Measurements from ENCODE around the gene C7orf25.

C7orf25 gene

GRCh38 chr7:42926204-42926603 lies 14.3 kb upstream of the C7orf25 start:
- H3K9me2 ChIP-seq (replicated peaks; ENCODE audit: insufficient read depth, low read length) = no peaks in the 10 kb centered on the region
- peaks cover 29% of the 10 kb centered on the region for H4K20me1 ChIP-seq (ENCODE audit: insufficient read depth, low read length)

DNA sequence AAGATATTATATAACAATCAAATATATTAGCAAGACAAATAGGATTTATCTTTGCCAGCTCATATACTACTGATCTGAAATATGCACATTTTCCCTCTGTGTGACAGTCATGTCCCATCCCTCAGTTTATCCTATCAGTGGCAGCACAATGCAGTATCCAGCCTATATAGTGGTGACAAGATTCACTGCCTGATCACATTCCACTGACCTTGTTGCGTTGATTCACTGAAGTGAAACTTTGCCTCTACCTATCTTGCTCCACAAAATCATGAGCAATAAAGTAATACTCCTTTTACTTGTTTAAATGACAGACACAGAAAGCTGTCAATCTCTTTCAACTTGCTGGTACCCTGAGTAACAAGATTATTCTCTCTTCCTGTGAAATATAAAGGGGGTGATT lies 13.8 kb upstream of the C7orf25 start:
- no peak for DNase-seq
- no peak overlapping the region for H3K9ac ChIP-seq (ENCODE audit: low read length)
- H3K27me3 ChIP-seq (replicated peaks; ENCODE audit: insufficient read depth, low read length) = no peaks in the 10 kb centered on the region
- H3K4me2 ChIP-seq (ENCODE audit: low read depth, low read length) = no peak overlapping the region
- H3K27ac ChIP-seq (ENCODE audit: low read length) = no peak overlapping the region
- H2AFZ ChIP-seq (ENCODE audit: low read length) = no peak overlapping the region
- no peaks in the 10 kb centered on the region for H3K9me2 ChIP-seq (replicated peaks; ENCODE audit: insufficient read depth, low read length)
- H3K4me1 ChIP-seq (ENCODE audit: low read length) = peaks cover 40% of the 10 kb centered on the region
- no peaks in the 10 kb centered on the region for H3K9me3 ChIP-seq (replicated peaks; ENCODE audit: insufficient read depth, low read length)
- no peaks in the 10 kb centered on the region for H3F3A ChIP-seq (ENCODE audit: insufficient read depth, low read length)
- H3K79me2 ChIP-seq (ENCODE audit: low read length) = peaks cover 92% of the 10 kb centered on the region
- H4K20me1 ChIP-seq (ENCODE audit: insufficient read depth, low read length) = peaks cover 28% of the 10 kb centered on the region
- peaks cover 41% of the 10 kb centered on the region for H3K36me3 ChIP-seq (replicated peaks; ENCODE audit: insufficient read depth, low read length)
- no peak overlapping the region for H3K4me3 ChIP-seq (ENCODE audit: low read length)
- TF ChIP-seq EZH2phosphoT487 (IDR thresholded peaks at IDR 0.05; ENCODE audit: low read length) (no peak), EZH2 (optimal IDR thresholded peaks at IDR 0.05; ENCODE audit: low read depth, low read length) (no peak)
- TF ChIP-seq, protein P1, sequence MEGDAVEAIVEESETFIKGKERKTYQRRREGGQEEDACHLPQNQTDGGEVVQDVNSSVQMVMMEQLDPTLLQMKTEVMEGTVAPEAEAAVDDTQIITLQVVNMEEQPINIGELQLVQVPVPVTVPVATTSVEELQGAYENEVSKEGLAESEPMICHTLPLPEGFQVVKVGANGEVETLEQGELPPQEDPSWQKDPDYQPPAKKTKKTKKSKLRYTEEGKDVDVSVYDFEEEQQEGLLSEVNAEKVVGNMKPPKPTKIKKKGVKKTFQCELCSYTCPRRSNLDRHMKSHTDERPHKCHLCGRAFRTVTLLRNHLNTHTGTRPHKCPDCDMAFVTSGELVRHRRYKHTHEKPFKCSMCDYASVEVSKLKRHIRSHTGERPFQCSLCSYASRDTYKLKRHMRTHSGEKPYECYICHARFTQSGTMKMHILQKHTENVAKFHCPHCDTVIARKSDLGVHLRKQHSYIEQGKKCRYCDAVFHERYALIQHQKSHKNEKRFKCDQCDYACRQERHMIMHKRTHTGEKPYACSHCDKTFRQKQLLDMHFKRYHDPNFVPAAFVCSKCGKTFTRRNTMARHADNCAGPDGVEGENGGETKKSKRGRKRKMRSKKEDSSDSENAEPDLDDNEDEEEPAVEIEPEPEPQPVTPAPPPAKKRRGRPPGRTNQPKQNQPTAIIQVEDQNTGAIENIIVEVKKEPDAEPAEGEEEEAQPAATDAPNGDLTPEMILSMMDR (IDR thresholded peaks at IDR 0.05; ENCODE audit: low read length) = no peak

More at GRCh38 chr7:42926204-42926603, 14.3 kb upstream of the C7orf25 start:
- Histone ChIP-seq H3K4me1 (ENCODE audit: low read length) (peaks cover 40% of the 10 kb centered on the region), H3K9ac (ENCODE audit: low read length) (no peak overlapping the region), H3K27ac (ENCODE audit: low read length) (no peak overlapping the region), H3K4me2 (ENCODE audit: low read depth, low read length) (no peak overlapping the region; the same call in 1 of the 2 replicates), H3K4me3 (ENCODE audit: low read length) (no peak overlapping the region), H2AFZ (ENCODE audit: low read length) (no peak overlapping the region), H3K27me3 (replicated peaks; ENCODE audit: insufficient read depth, low read length) (no peaks in the 10 kb centered on the region), H3K9me3 (replicated peaks; ENCODE audit: insufficient read depth, low read length) (no peaks in the 10 kb centered on the region), H3K36me3 (replicated peaks; ENCODE audit: insufficient read depth, low read length) (peaks cover 35% of the 10 kb centered on the region), H3F3A (ENCODE audit: insufficient read depth, low read length) (no peaks in the 10 kb centered on the region), H3K79me2 (ENCODE audit: low read length) (peaks cover 94% of the 10 kb centered on the region)
- no peak for DNase-seq
- TF ChIP-seq, protein P1 (IDR thresholded peaks at IDR 0.05; ENCODE audit: low read length) = no peak
- TF ChIP-seq EZH2phosphoT487 (IDR thresholded peaks at IDR 0.05; ENCODE audit: low read length) (no peak), EZH2 (optimal IDR thresholded peaks at IDR 0.05; ENCODE audit: low read depth, low read length) (no peak)

- H3F3A ChIP-seq (ENCODE audit: insufficient read depth, low read length) = no peaks in the 10 kb centered on the region
- no peaks in the 10 kb centered on the region for H3K9me2 ChIP-seq (replicated peaks; ENCODE audit: insufficient read depth, low read length)
- peaks cover 50% of the 10 kb centered on the region for H3K36me3 ChIP-seq (replicated peaks; ENCODE audit: insufficient read depth, low read length)
- peaks cover 35% of the 10 kb centered on the region for H3K4me1 ChIP-seq (ENCODE audit: low read length)
- H4K20me1 ChIP-seq (ENCODE audit: insufficient read depth, low read length) = peaks cover 15% of the 10 kb centered on the region
- H3K27ac ChIP-seq (ENCODE audit: low read length) = no peak overlapping the region
- no peak overlapping the region for H3K4me3 ChIP-seq (ENCODE audit: low read length)
- H3K27me3 ChIP-seq (replicated peaks; ENCODE audit: insufficient read depth, low read length) = no peaks in the 10 kb centered on the region
- no peak overlapping the region for H3K9ac ChIP-seq (ENCODE audit: low read length)
- no peaks in the 10 kb centered on the region for H3K9me3 ChIP-seq (replicated peaks; ENCODE audit: insufficient read depth, low read length)
- H3K79me2 ChIP-seq (ENCODE audit: low read length) = peaks cover 88% of the 10 kb centered on the region
- TF ChIP-seq, protein P1 (IDR thresholded peaks at IDR 0.05; ENCODE audit: low read length) = no peak
- TF ChIP-seq EZH2 (optimal IDR thresholded peaks at IDR 0.05; ENCODE audit: low read depth, low read length) (no peak), EZH2phosphoT487 (IDR thresholded peaks at IDR 0.05; ENCODE audit: low read length) (no peak)
- H3K4me2 ChIP-seq (ENCODE audit: low read depth, low read length) = 0 out of 2 replicates have a peak overlapping the region, but pooled peaks have one; percentile 3
- no peak for DNase-seq
- H2AFZ ChIP-seq (ENCODE audit: low read length) = no peak overlapping the region
Measured at GRCh38 chr7:42924223-42924838, 12.5 kb upstream of the C7orf25 start.

Data from MM.1S (cell line).